ENCODE measurements around the gene SEMA3D. TPM values are rescaled to one million over a fixed set of nuclear protein-coding genes. Genes with fewer than 3 reads are reported as not detected.

Gene SEMA3D
- total RNA-seq, 1 experiment from 2014 or later = 2.0 TPM

DNA sequence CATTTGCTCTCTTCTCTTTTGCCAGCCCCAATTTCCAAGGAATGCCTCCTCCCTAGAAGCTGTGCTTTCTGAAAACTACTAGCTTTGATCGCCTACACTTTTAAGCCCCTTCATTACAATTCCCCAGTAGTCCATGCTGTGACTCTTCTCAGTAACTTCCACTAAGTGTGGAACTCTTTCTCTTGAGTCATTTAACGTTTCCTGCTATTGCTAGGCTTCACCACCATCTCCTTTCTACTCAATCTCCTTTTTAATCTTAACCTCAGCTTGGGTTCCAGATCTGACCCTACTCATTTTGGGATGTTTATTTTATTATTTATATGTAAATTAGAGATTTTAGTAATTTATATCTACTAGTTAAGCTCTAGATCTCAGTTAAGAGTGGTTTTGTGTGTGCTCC lies 14.4 kb upstream of the SEMA3D start:
- intact Hi-C loops (cut with micrococcal nuclease; ENCODE audit: unreplicated experiment) = no loop called here
- no TSS peak for BruUV-seq (replicated peaks)
- Mint-ChIP-seq H3K4me1 (ENCODE audit: low read depth, unreplicated experiment) (no peaks in the 10 kb centered on the region), H3K27ac (ENCODE audit: unreplicated experiment) (no peak overlapping the region), H3K36me3 (ENCODE audit: insufficient read depth, unreplicated experiment) (no peaks in the 10 kb centered on the region), H3K27me3 (ENCODE audit: unreplicated experiment) (no peaks in the 10 kb centered on the region), H3K9me3 (ENCODE audit: low read depth, unreplicated experiment) (peaks cover 3% of the 10 kb centered on the region), H3K4me3 (ENCODE audit: low read depth, unreplicated experiment) (no peak overlapping the region)
- DNase-seq = no peak
- CTCF ChIA-PET = no interaction called here
- TF ChIP-seq, protein P1, sequence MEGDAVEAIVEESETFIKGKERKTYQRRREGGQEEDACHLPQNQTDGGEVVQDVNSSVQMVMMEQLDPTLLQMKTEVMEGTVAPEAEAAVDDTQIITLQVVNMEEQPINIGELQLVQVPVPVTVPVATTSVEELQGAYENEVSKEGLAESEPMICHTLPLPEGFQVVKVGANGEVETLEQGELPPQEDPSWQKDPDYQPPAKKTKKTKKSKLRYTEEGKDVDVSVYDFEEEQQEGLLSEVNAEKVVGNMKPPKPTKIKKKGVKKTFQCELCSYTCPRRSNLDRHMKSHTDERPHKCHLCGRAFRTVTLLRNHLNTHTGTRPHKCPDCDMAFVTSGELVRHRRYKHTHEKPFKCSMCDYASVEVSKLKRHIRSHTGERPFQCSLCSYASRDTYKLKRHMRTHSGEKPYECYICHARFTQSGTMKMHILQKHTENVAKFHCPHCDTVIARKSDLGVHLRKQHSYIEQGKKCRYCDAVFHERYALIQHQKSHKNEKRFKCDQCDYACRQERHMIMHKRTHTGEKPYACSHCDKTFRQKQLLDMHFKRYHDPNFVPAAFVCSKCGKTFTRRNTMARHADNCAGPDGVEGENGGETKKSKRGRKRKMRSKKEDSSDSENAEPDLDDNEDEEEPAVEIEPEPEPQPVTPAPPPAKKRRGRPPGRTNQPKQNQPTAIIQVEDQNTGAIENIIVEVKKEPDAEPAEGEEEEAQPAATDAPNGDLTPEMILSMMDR (IDR thresholded peaks at IDR 0.05; ENCODE audit: unreplicated experiment) = no peak

DNA sequence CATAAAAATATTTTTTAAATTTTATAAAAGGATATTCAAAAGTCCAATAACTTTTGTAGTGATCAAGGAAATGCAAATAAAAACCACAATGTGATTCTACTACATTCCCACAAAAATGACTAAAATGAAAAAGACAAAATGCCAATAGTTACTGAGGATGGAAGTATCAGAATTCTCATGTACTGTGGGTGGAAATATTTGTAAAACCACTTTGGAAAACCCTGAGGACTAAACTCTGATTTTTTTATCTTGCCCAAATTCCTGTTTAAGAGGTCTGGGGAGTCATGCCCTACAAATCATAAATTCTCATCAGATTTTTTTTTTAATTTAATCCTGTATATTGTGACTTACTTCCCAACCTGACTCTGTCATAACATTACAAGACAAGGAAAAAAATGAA lies 9.8 kb upstream of the SEMA3D start:
- intact Hi-C loops (cut with micrococcal nuclease; ENCODE audit: unreplicated experiment) = no loop called here

DNA sequence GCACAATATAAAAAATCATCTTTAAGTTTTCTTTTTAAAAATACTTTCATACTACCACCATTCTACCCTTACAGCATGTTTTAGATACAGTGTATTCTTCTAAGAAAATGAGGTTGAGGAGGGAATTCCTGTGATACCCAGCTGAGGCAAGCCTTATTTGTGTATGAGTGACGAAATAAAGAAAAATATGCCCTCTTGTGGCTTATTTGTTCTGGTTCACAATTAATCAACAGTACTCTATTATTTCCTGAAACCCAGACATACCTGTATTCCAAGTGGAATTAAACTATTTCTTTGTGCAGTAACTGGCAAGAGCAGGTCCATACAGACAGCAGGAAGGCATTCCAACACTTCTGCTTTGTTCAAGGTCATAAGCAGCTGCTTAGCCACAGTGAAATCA lies 4.5 kb upstream of the SEMA3D start:
- H3K4me3 Mint-ChIP-seq (ENCODE audit: low read depth, unreplicated experiment) = no peak overlapping the region
- peaks cover 7% of the 10 kb centered on the region for H3K36me3 Mint-ChIP-seq (ENCODE audit: insufficient read depth, unreplicated experiment)
- H3K4me1 Mint-ChIP-seq (ENCODE audit: low read depth, unreplicated experiment) = no peaks in the 10 kb centered on the region

More for the DNA sequence above, 9.8 kb upstream of the SEMA3D start:
- H3K27ac Mint-ChIP-seq (ENCODE audit: unreplicated experiment) = no peak overlapping the region
- no peak overlapping the region for H3K4me3 Mint-ChIP-seq (ENCODE audit: low read depth, unreplicated experiment)
- DNase-seq = no peak
- H3K4me1 Mint-ChIP-seq (ENCODE audit: low read depth, unreplicated experiment) = no peaks in the 10 kb centered on the region
- peaks cover 3% of the 10 kb centered on the region for H3K9me3 Mint-ChIP-seq (ENCODE audit: low read depth, unreplicated experiment)
- TF ChIP-seq, protein P1 (IDR thresholded peaks at IDR 0.05; ENCODE audit: unreplicated experiment) = no peak
- no peaks in the 10 kb centered on the region for H3K36me3 Mint-ChIP-seq (ENCODE audit: insufficient read depth, unreplicated experiment)
- no TSS peak for BruUV-seq (replicated peaks)
- H3K27me3 Mint-ChIP-seq (ENCODE audit: unreplicated experiment) = no peaks in the 10 kb centered on the region
- CTCF ChIA-PET = no interaction called here

DNA sequence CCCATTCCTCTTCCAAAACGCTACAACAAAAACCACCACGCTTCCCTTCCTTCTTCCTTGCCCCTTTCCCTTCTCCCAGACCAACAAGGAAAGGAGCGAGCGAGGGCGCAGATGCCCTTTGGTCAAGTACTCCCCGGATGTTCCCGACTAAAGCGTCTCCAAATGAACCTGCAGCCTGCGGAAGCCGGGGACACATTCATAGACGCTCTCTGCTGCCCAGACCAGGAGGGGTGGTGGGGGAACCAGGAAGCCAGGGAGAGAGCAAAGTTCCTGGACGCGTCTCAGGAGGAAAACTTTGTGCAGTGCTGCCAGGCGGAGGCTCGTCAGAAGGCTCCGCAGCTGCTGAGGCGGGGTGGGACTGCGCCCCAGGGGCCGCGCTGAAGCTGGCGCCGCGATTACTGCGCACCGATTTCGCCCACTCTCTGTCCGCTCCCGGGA lies 754 bp downstream of the SEMA3D start:
- no peaks in the 10 kb centered on the region for H3K9me3 Mint-ChIP-seq (ENCODE audit: low read depth, unreplicated experiment)
- CTCF ChIA-PET = interaction anchor here (1.0 to 2.3 kb wide), 3 partner anchors 144 to 644 kb away, joined by 3 to 11 read pairs (median 10); no protein-coding TSS in a partner anchor
- no TSS peak for BruUV-seq (replicated peaks)
- H3K36me3 Mint-ChIP-seq (ENCODE audit: insufficient read depth, unreplicated experiment) = peaks cover 16% of the 10 kb centered on the region
- H3K27ac Mint-ChIP-seq (ENCODE audit: unreplicated experiment) = peak overlapping the region; percentile 22
- no peaks in the 10 kb centered on the region for H3K4me1 Mint-ChIP-seq (ENCODE audit: low read depth, unreplicated experiment)
- H3K4me3 Mint-ChIP-seq (ENCODE audit: low read depth, unreplicated experiment) = peak overlapping the region; percentile 96
- TF ChIP-seq, protein P1 (IDR thresholded peaks at IDR 0.05; ENCODE audit: unreplicated experiment) = no peak
- intact Hi-C loops (cut with micrococcal nuclease; ENCODE audit: unreplicated experiment) = loop anchor here (2.0 to 5.0 kb wide), 3 partner anchors 369 to 666 kb away; no protein-coding TSS in a partner anchor
- no peaks in the 10 kb centered on the region for H3K27me3 Mint-ChIP-seq (ENCODE audit: unreplicated experiment)
- peak; percentile 18 for DNase-seq

More for the DNA sequence above, 4.5 kb upstream of the SEMA3D start:
- H3K27me3 Mint-ChIP-seq (ENCODE audit: unreplicated experiment) = no peaks in the 10 kb centered on the region
- intact Hi-C loops (cut with micrococcal nuclease; ENCODE audit: unreplicated experiment) = loop anchor here (1.0 to 5.0 kb wide), 3 partner anchors 150 to 641 kb away; no protein-coding TSS in a partner anchor
- H3K27ac Mint-ChIP-seq (ENCODE audit: unreplicated experiment) = no peak overlapping the region
- DNase-seq = no peak
- TF ChIP-seq, protein P1 (IDR thresholded peaks at IDR 0.05; ENCODE audit: unreplicated experiment) = no peak
- no peaks in the 10 kb centered on the region for H3K9me3 Mint-ChIP-seq (ENCODE audit: low read depth, unreplicated experiment)
- BruUV-seq (replicated peaks) = no TSS peak
- CTCF ChIA-PET = interaction anchor here (1.0 kb wide), 1 partner anchor 82 kb away, joined by 3 read pairs; no protein-coding TSS in a partner anchor
